Measurements from ENCODE around the gene CANT1.

Gene CANT1

GRCh38 chr17:79048826-79049755, 39.5 kb upstream of the CANT1 start:
- WGBS, 2 experiments (ENCODE audit: insufficient coverage in 2 of 2), result 91 to 94% methylated on average over 15 to 18 of the region's 21 CpGs
- no peaks in the 10 kb centered on the region for H3K9me3 ChIP-seq (ENCODE audit: control insufficient read depth, low read length)
- H3K36me3 ChIP-seq (ENCODE audit: control insufficient read depth, insufficient read depth, low read length), result no peaks in the 10 kb centered on the region
- H3K4me3 ChIP-seq (ENCODE audit: extremely low read depth, insufficient read depth, low read length, poor library complexity, severe bottlenecking), result no peak overlapping the region
- H3K4me1 ChIP-seq (ENCODE audit: control insufficient read depth, insufficient read depth, low read length, poor library complexity, severe bottlenecking), result no peaks in the 10 kb centered on the region
- no peak overlapping the region for H3K27ac ChIP-seq (ENCODE audit: low read depth, low read length, severe bottlenecking)

GRCh38 chr17:79047923-79048825, 38.6 kb upstream of the CANT1 start:
- H3K9me3 ChIP-seq (ENCODE audit: control insufficient read depth, low read length), result no peaks in the 10 kb centered on the region
- H3K36me3 ChIP-seq (ENCODE audit: control insufficient read depth, insufficient read depth, low read length), result no peaks in the 10 kb centered on the region
- WGBS, 2 experiments (ENCODE audit: insufficient coverage in 2 of 2), result 90 to 93% methylated on average over 39 to 41 of the region's 41 CpGs
- H3K4me1 ChIP-seq (ENCODE audit: control insufficient read depth, insufficient read depth, low read length, poor library complexity, severe bottlenecking), result no peaks in the 10 kb centered on the region
- H3K4me3 ChIP-seq (ENCODE audit: extremely low read depth, insufficient read depth, low read length, poor library complexity, severe bottlenecking), result no peak overlapping the region
- no peak overlapping the region for H3K27ac ChIP-seq (ENCODE audit: low read depth, low read length, severe bottlenecking)

- H3K36me3 ChIP-seq (ENCODE audit: control insufficient read depth, insufficient read depth, low read length), result no peaks in the 10 kb centered on the region
- H3K9me3 ChIP-seq (ENCODE audit: control insufficient read depth, low read length), result no peaks in the 10 kb centered on the region
- no peaks in the 10 kb centered on the region for H3K4me1 ChIP-seq (ENCODE audit: control insufficient read depth, insufficient read depth, low read length, poor library complexity, severe bottlenecking)
- H3K27ac ChIP-seq (ENCODE audit: low read depth, low read length, severe bottlenecking), result no peak overlapping the region
- 94 to 96% methylated on average over 29 to 30 of the region's 30 CpGs for WGBS, 2 experiments (ENCODE audit: insufficient coverage in 2 of 2)
- no peak overlapping the region for H3K4me3 ChIP-seq (ENCODE audit: extremely low read depth, insufficient read depth, low read length, poor library complexity, severe bottlenecking)
Observed at GRCh38 chr17:79047291-79047920, 37.8 kb upstream of the CANT1 start.

- Histone ChIP-seq H3K36me3 (ENCODE audit: control insufficient read depth, insufficient read depth, low read length) (no peaks in the 10 kb centered on the region), H3K4me1 (ENCODE audit: control insufficient read depth, insufficient read depth, low read length, poor library complexity, severe bottlenecking) (no peaks in the 10 kb centered on the region), H3K9me3 (ENCODE audit: control insufficient read depth, low read length) (no peaks in the 10 kb centered on the region), H3K27ac (ENCODE audit: low read depth, low read length, severe bottlenecking) (no peak overlapping the region), H3K4me3 (ENCODE audit: extremely low read depth, insufficient read depth, low read length, poor library complexity, severe bottlenecking) (no peak overlapping the region)
- 93 to 96% methylated on average over 13 to 15 of the region's 15 CpGs for WGBS, 2 experiments (ENCODE audit: insufficient coverage in 2 of 2)
Observed at GRCh38 chr17:79046916-79047280, 37.3 kb upstream of the CANT1 start.

GRCh38 chr17:79046197-79046915, 36.8 kb upstream of the CANT1 start:
- H3K4me3 ChIP-seq (ENCODE audit: extremely low read depth, insufficient read depth, low read length, poor library complexity, severe bottlenecking), result no peak overlapping the region
- H3K4me1 ChIP-seq (ENCODE audit: control insufficient read depth, insufficient read depth, low read length, poor library complexity, severe bottlenecking), result no peaks in the 10 kb centered on the region
- H3K9me3 ChIP-seq (ENCODE audit: control insufficient read depth, low read length), result no peaks in the 10 kb centered on the region
- no peaks in the 10 kb centered on the region for H3K36me3 ChIP-seq (ENCODE audit: control insufficient read depth, insufficient read depth, low read length)
- no peak overlapping the region for H3K27ac ChIP-seq (ENCODE audit: low read depth, low read length, severe bottlenecking)
- WGBS, 2 experiments (ENCODE audit: insufficient coverage in 2 of 2), result 80 to 84% methylated on average over 25 of the region's 25 CpGs

- H3K9me3 ChIP-seq (ENCODE audit: control insufficient read depth, low read length), result no peaks in the 10 kb centered on the region
- no peaks in the 10 kb centered on the region for H3K36me3 ChIP-seq (ENCODE audit: control insufficient read depth, insufficient read depth, low read length)
- H3K27ac ChIP-seq (ENCODE audit: low read depth, low read length, severe bottlenecking), result no peak overlapping the region
- no peak overlapping the region for H3K4me3 ChIP-seq (ENCODE audit: extremely low read depth, insufficient read depth, low read length, poor library complexity, severe bottlenecking)
- WGBS, 2 experiments (ENCODE audit: insufficient coverage in 2 of 2), result 4 to 5% methylated on average over 11 of the region's 11 CpGs
- H3K4me1 ChIP-seq (ENCODE audit: control insufficient read depth, insufficient read depth, low read length, poor library complexity, severe bottlenecking), result no peaks in the 10 kb centered on the region
Observed at GRCh38 chr17:79045842-79046196, 36.3 kb upstream of the CANT1 start.

GRCh38 chr17:79045001-79045729, 35.6 kb upstream of the CANT1 start:
- no peak overlapping the region for H3K27ac ChIP-seq (ENCODE audit: low read depth, low read length, severe bottlenecking)
- 75 to 81% methylated on average over 15 of the region's 15 CpGs for WGBS, 2 experiments (ENCODE audit: insufficient coverage in 2 of 2)
- no peaks in the 10 kb centered on the region for H3K9me3 ChIP-seq (ENCODE audit: control insufficient read depth, low read length)
- H3K4me1 ChIP-seq (ENCODE audit: control insufficient read depth, insufficient read depth, low read length, poor library complexity, severe bottlenecking), result no peaks in the 10 kb centered on the region
- no peak overlapping the region for H3K4me3 ChIP-seq (ENCODE audit: extremely low read depth, insufficient read depth, low read length, poor library complexity, severe bottlenecking)
- no peaks in the 10 kb centered on the region for H3K36me3 ChIP-seq (ENCODE audit: control insufficient read depth, insufficient read depth, low read length)

- H3K9me3 ChIP-seq (ENCODE audit: control insufficient read depth, low read length), result no peaks in the 10 kb centered on the region
- H3K36me3 ChIP-seq (ENCODE audit: control insufficient read depth, insufficient read depth, low read length), result no peaks in the 10 kb centered on the region
- H3K4me1 ChIP-seq (ENCODE audit: control insufficient read depth, insufficient read depth, low read length, poor library complexity, severe bottlenecking), result no peaks in the 10 kb centered on the region
- no peak overlapping the region for H3K4me3 ChIP-seq (ENCODE audit: extremely low read depth, insufficient read depth, low read length, poor library complexity, severe bottlenecking)
- H3K27ac ChIP-seq (ENCODE audit: low read depth, low read length, severe bottlenecking), result no peak overlapping the region
- 89 to 94% methylated on average over 11 of the region's 11 CpGs for WGBS, 2 experiments (ENCODE audit: insufficient coverage in 2 of 2)
Observed at GRCh38 chr17:79044462-79044861, 34.9 kb upstream of the CANT1 start.

- no peak overlapping the region for H3K27ac ChIP-seq (ENCODE audit: low read depth, low read length, severe bottlenecking)
- H3K36me3 ChIP-seq (ENCODE audit: control insufficient read depth, insufficient read depth, low read length), result no peaks in the 10 kb centered on the region
- H3K9me3 ChIP-seq (ENCODE audit: control insufficient read depth, low read length), result no peaks in the 10 kb centered on the region
- WGBS, 2 experiments (ENCODE audit: insufficient coverage in 2 of 2), result 63 to 78% methylated on average over 7 to 10 of the region's 12 CpGs
- H3K4me3 ChIP-seq (ENCODE audit: extremely low read depth, insufficient read depth, low read length, poor library complexity, severe bottlenecking), result no peak overlapping the region
- H3K4me1 ChIP-seq (ENCODE audit: control insufficient read depth, insufficient read depth, low read length, poor library complexity, severe bottlenecking), result no peaks in the 10 kb centered on the region
Observed at GRCh38 chr17:79043931-79044320, 34.4 kb upstream of the CANT1 start.

Measured in mesodermal cell (in vitro differentiated cells).